Vagina (tissue), 2 donors: ENCODE measurements around the gene ATG9B. TPM values are rescaled to one million over a fixed set of nuclear protein-coding genes. Genes with fewer than 3 reads are reported as not detected.
A peak's percentile ranks its signal among the peaks of the same experiment; 100 is the strongest.

Experiments used
- DNase-seq, 2 donors: peaks; one replicate each; pipeline ENCODE4 v3.0.0-alpha.2; 2017; ENCODE audit errors: extremely low spot score in 2 of 2
- H3K27ac ChIP-seq: fragments of 200-600 bp; sonication (generic); one replicate; pipeline ENCODE4 v1.5.1; 2019
- H3K27me3 ChIP-seq: fragments of 200-600 bp; sonication (generic); one replicate; pipeline ENCODE4 v1.5.1; 2019
- H3K36me3 ChIP-seq, 2 donors: fragments of 200-600 bp; sonication (generic); one replicate each; pipeline ENCODE4 v1.5.1; 2017 to 2019
- H3K4me1 ChIP-seq: fragments of 200-600 bp; sonication (generic); one replicate; pipeline ENCODE4 v1.5.1; 2019
- H3K4me3 ChIP-seq, 2 donors: fragments of 200-600 bp; sonication (generic); 1 replicate in 1 of 2; 2 replicates in 1 of 2; pipeline ENCODE4 v1.5.1; 2016 to 2019
- H3K9me3 ChIP-seq: fragments of 200-600 bp; sonication (generic); one replicate; pipeline ENCODE4 v1.5.1; 2019
- POLR2A ChIP-seq, 2 donors: fragments of 450-650 bp; IDR thresholded peaks; one replicate each; pipeline ENCODE4 v1.6.1; 2017; ENCODE audit warnings: antibody characterized with exemption in 2 of 2, mild to moderate bottlenecking in 2 of 2, moderate library complexity in 2 of 2
- POLR2AphosphoS5 ChIP-seq, 2 donors: sonication (generic); formaldehyde crosslinking; IDR thresholded peaks; one replicate each; pipeline ENCODE4 v1.9.0; 2017; ENCODE audit warnings: antibody characterized with exemption in 2 of 2, mild to moderate bottlenecking in 2 of 2, low read depth in 1 of 2; ENCODE audit not compliant: insufficient read depth in 1 of 2
- intact Hi-C: fragments of 100-400 bp; cut with DNase I; formaldehyde crosslinking; loops from one replicate; pipeline ENCODE4 v1.15.1; 2023
- total RNA-seq: library from RNA; depleted of rRNA; stranded (reverse); fragments of >200 nt; gene quantifications from one replicate; pipeline ENCODE4 v1.2.3, GENCODE V29; 2016
- TF ChIP-seq, protein P1 (sequence below), 3 experiments: fragments of 450-650 bp in 2 of 3; fragments of 200-600 bp in 1 of 3; sonication (generic) in 1 of 3; IDR thresholded peaks; one replicate each; pipeline ENCODE4 v1.5.1; 2017 to 2019; ENCODE audit warnings: antibody characterized with exemption in 3 of 3, mild to moderate bottlenecking in 2 of 3, moderate library complexity in 2 of 3

Gene ATG9B
- total RNA-seq, 1 donor from 2014 or later: 34.1 TPM

GRCh38 chr7:151056283-151056665, 32.0 kb upstream of the ATG9B start:
- no peaks in the 10 kb centered on the region for H3K36me3 ChIP-seq
- intact Hi-C loops: loop anchor here (10.0 kb wide), 1 partner anchor 179 kb away; the partner anchor contains the start of gene CHPF2
- H3K4me1 ChIP-seq: peaks cover 42% of the 10 kb centered on the region
- no peak overlapping the region for H3K27ac ChIP-seq
- no peaks in the 10 kb centered on the region for H3K9me3 ChIP-seq
- no peak for DNase-seq
- no peak overlapping the region for H3K4me3 ChIP-seq
- no peaks in the 10 kb centered on the region for H3K27me3 ChIP-seq
- no peak for TF ChIP-seq POLR2A (IDR thresholded peaks at IDR 0.05)
- TF ChIP-seq, protein P1, sequence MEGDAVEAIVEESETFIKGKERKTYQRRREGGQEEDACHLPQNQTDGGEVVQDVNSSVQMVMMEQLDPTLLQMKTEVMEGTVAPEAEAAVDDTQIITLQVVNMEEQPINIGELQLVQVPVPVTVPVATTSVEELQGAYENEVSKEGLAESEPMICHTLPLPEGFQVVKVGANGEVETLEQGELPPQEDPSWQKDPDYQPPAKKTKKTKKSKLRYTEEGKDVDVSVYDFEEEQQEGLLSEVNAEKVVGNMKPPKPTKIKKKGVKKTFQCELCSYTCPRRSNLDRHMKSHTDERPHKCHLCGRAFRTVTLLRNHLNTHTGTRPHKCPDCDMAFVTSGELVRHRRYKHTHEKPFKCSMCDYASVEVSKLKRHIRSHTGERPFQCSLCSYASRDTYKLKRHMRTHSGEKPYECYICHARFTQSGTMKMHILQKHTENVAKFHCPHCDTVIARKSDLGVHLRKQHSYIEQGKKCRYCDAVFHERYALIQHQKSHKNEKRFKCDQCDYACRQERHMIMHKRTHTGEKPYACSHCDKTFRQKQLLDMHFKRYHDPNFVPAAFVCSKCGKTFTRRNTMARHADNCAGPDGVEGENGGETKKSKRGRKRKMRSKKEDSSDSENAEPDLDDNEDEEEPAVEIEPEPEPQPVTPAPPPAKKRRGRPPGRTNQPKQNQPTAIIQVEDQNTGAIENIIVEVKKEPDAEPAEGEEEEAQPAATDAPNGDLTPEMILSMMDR (IDR thresholded peaks at IDR 0.05): no peak

- TF ChIP-seq POLR2AphosphoS5 (IDR thresholded peaks at IDR 0.05; ENCODE audit: insufficient read depth in 1 of 2, low read depth in 1 of 2): no peak
- Histone ChIP-seq H3K9me3 (no peaks in the 10 kb centered on the region), H3K27ac (no peak overlapping the region), H3K4me1 (peaks cover 30% of the 10 kb centered on the region), H3K4me3 (no peak overlapping the region), H3K27me3 (no peaks in the 10 kb centered on the region), H3K36me3 (no peaks in the 10 kb centered on the region)
- DNase-seq: no peak
- intact Hi-C loops: loop anchor here (10.0 kb wide), 1 partner anchor 181 kb away; the partner anchor contains the start of gene CHPF2
Measured at GRCh38 chr7:151053751-151054150, 29.5 kb upstream of the ATG9B start.

DNA sequence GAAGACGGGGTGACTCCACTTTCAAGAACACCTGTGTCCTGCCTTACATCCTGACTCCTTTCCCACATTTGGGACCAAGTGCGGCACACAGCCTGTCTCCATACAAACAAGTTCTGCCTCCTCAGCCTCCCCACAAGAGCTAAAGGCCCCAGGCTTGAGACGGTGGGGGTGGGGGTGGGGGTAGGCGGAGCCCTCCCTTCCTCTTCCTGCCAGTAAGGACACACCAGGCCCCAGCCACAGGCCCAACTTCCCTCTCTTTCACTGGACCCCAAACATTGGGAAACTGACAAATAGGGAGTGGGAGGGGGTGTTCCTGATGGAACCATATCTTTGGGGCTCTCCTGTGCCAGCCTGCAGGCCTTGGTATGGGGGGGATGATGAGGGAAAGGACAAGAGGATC, 28.8 kb upstream of the ATG9B start:
- TF ChIP-seq, protein P1 (IDR thresholded peaks at IDR 0.05): no peak
- TF ChIP-seq POLR2A (IDR thresholded peaks at IDR 0.05): no peak
- no peak for TF ChIP-seq POLR2AphosphoS5 (IDR thresholded peaks at IDR 0.05; ENCODE audit: insufficient read depth in 1 of 2, low read depth in 1 of 2)

DNA sequence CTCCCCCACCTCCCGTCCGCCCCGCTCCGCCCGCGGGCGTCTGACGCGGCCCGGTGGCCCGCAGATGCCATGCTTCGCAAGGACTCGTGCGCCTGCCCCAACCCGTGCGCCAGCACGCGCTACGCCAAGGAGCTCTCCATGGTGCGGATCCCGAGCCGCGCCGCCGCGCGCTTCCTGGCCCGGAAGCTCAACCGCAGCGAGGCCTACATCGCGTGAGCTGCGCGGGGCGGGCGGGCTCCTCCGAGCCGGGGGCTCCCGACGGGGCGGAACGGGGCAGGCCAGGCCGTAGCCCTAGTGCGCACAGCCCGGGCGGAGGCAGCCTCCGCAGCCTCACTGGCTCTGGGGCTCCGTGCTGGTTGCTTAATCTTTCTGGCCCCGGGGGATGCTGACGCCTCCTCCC, 26.8 kb upstream of the ATG9B start:
- no peak overlapping the region for H3K27ac ChIP-seq
- no peak for TF ChIP-seq POLR2AphosphoS5 (IDR thresholded peaks at IDR 0.05; ENCODE audit: insufficient read depth in 1 of 2, low read depth in 1 of 2)
- no peak for TF ChIP-seq POLR2A (IDR thresholded peaks at IDR 0.05)
- TF ChIP-seq, protein P1 (IDR thresholded peaks at IDR 0.05): no peak
- peak overlapping the region in 1 of 2 donors; percentile 15 for H3K4me3 ChIP-seq
- no peaks in the 10 kb centered on the region for H3K9me3 ChIP-seq
- no peaks in the 10 kb centered on the region for H3K36me3 ChIP-seq
- DNase-seq: no peak
- H3K27me3 ChIP-seq: no peaks in the 10 kb centered on the region
- peaks cover 27% of the 10 kb centered on the region for H3K4me1 ChIP-seq
- intact Hi-C loops: loop anchor here (10.0 kb wide), 1 partner anchor 184 kb away; the partner anchor contains the start of gene CHPF2

More for the DNA sequence above, 28.8 kb upstream of the ATG9B start:
- no peaks in the 10 kb centered on the region for H3K27me3 ChIP-seq
- H3K9me3 ChIP-seq: no peaks in the 10 kb centered on the region
- no peak overlapping the region for H3K4me3 ChIP-seq
- H3K4me1 ChIP-seq: peaks cover 24% of the 10 kb centered on the region
- no peaks in the 10 kb centered on the region for H3K36me3 ChIP-seq
- H3K27ac ChIP-seq: no peak overlapping the region
- intact Hi-C loops: loop anchor here (10.0 kb wide), 1 partner anchor 182 kb away; the partner anchor contains the start of gene CHPF2
- DNase-seq: no peak

DNA sequence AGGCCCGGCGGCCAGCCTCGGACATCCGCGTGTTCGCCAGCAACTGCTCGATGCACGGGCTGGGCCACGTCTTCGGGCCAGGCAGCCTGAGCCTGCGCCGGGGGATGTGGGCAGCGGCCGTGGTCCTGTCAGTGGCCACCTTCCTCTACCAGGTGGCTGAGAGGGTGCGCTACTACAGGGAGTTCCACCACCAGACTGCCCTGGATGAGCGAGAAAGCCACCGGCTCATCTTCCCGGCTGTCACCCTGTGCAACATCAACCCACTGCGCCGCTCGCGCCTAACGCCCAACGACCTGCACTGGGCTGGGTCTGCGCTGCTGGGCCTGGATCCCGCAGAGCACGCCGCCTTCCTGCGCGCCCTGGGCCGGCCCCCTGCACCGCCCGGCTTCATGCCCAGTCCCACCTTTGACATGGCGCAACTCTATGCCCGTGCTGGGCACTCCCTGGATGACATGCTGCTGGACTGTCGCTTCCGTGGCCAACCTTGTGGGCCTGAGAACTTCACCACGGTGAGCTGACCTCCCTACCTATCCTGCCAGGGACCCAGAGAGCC, 24.7 kb upstream of the ATG9B start:
- DNase-seq: no peak
- Histone ChIP-seq H3K27me3 (no peaks in the 10 kb centered on the region), H3K4me1 (peaks cover 27% of the 10 kb centered on the region), H3K27ac (no peak overlapping the region), H3K9me3 (no peaks in the 10 kb centered on the region), H3K36me3 (no peaks in the 10 kb centered on the region), H3K4me3 (no peak overlapping the region)
- TF ChIP-seq, protein P1 (IDR thresholded peaks at IDR 0.05): no peak
- TF ChIP-seq POLR2A (IDR thresholded peaks at IDR 0.05) (no peak), POLR2AphosphoS5 (IDR thresholded peaks at IDR 0.05; ENCODE audit: insufficient read depth in 1 of 2, low read depth in 1 of 2) (no peak)
- intact Hi-C loops: no loop called here
